ENCODE data around the gene ERVK3-1.
"Not testable (repeated sequence)": the region's sequence is repeated elsewhere in the genome, so short reads cannot be mapped to it uniquely, and the experiment has no call there.

Gene ERVK3-1

DNA sequence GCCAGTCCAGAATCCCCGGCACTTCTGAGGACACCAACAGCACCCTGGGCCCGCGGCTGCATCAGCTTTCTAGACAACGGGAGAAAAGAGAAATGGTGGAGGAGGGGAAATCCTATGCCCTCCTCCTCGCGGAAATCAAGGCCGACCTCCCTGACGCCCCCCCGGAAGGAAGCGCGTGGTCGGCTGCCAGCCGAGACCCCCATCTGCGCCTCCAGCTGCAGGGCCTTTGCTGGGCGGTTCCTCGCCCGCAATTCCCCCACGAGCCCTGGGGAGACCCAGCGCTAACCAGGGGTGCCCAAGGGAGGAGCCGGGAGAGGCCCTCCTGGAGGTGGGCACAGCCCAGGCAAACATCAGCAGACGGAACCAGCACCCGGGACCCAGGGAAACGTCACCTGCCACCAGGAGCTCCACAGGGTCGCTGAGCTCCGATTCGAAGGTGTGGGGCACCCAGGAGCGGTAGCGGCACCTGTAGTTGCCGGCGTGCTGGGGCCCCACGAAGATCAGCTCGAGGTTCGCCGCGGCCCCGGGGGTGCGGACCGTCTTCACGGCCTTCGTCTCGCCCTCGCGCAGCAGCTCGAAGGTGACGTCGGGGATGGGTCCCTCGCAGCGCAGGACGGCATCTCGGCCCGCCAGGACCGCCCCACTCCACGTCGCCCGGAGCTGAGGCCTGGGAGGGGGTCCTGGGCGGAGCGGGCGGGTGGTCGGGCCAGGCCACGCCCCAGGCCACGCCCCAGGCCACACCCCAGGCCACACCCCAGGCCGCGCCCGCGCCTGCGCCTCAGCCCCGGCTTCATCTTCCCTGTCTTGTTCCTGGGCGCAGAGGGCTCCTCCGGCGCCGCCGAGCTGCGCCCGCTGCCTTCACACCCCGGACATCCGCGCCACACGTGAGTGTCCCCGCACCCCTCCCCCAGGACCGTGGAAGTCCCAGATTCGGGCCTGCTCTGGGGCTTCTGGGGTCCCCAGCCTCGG, 42.1 kb downstream of the ERVK3-1 start:
- peak; percentile 73 to 76 for DNase-seq

- not testable (repeated sequence) for DNase-seq
Observed at GRCh38 chr19:58348080-58348479, 42.9 kb downstream of the ERVK3-1 start.

- no peak for DNase-seq
Observed at GRCh38 chr19:58349590-58349989, 44.4 kb downstream of the ERVK3-1 start.

DNA sequence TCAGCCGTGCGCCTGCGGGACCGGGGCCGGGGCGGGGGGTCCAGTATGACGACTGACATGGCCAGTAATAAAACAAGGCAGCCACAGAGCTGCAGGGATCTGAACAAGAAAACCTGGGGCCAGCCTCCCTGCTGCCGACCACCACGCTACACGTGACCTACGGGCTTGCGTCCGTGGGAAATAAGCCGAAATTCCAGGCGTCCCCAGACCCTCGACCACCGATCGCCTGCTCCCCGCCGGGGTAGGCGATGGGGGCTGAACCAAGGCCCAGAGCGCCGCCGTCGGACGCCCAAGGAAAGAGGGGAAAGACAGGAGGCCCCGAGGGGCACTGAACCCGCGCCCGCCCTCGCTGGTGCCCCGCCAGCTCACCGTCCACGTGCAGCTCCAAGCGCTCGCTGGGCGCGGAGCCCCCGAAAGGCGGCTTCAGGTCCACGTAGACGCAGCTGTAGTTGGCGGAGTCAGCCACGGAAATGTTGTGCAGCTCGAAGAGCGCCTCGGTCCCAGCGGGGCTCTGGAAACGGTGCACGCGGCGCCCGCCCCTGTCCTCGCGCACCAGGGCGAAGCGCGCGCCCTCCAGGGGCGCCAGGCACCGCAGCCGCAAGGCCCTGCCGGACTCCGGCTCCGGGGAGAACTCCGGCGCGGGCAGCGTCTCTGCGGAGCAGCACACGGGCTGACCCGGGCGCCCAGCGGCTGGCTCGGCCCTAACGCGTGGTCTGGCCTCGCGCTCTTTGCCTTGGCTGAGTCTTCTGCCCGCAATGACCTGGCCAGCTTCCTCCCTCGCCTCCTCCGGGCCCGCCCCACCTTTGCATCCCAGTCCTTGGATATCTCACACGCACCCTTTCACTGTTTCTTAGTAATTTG, 45.1 kb downstream of the ERVK3-1 start:
- no peak for DNase-seq

DNA sequence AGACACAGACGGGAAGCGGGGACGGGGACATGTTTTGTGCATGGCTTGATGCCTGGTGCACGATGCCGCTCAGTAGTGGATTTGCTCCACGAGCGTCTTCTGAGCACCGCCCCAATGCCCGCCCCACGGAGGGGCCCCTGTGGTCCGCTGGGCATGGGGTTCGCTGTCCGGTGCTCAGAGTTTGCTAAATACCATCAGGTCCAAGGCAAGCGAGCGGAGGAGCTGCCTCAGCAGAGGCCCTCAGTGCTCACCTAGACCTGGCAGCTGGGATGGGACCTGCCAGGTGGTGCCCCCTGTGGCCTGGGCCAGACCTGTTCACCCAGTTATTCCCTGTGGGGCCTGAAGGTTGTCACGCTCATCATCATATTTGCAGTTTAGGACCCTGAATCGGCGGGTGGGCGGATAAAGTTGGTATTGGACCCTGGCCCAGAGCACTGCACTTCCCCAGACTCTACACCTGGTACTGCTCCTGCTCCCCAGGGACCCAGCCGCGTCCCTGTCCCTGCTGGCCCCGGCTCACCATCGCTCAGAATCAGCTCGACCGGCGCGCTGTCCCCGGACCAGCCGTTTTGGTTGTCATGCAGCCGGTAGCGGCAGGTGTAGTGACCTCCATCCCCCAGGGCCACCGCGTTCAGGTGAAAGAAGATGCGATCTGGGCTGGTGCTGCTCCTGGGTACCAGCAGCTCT, 45.8 kb downstream of the ERVK3-1 start:
- DNase-seq = no peak

GRCh38 chr19:58351558-58351878, 46.3 kb downstream of the ERVK3-1 start:
- no peak for DNase-seq

GRCh38 chr19:58351990-58352755, 47.0 kb downstream of the ERVK3-1 start:
- DNase-seq = no peak

DNA sequence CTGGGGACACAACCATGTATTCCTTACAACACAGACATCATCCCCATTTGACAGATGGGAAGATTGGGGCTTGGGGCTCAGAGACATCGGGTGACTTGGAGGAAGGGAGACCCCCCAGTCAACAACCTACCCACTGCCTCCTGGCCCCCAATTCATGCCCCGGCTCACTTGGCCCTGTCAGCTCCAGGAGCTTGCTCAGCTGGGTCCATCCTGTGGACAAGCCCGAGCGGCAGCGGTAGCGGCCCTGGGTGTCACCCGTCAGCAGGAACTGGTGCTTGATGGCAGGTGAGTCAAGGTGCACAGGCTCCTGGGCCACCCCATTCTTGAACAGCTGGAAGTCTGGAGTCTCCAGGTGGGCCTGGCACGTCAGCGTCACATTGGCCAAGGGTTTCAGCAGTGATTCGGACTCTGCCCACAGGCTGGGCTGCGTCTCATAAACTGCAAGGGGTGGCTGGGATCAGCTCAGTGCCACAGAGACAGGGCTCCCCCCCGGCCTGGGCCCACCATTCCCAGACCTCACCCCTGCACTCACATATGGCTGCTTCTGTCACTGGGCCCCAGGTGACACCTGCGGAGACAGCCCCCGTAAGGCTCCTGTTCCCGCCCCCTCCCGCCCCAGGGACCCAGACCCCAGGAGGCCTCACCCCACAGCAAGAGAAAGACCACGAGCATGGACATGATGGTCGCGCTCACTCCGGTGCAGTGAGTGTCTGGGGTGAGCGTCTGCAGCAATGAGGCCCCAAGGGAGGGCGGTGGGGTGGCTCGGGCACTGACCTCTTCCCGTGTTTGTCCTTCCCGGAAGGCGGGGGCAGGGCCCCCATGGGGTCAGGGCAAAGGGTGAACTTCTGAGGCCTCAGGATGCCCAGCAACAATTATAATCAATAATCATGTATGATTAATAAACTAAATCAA, 47.8 kb downstream of the ERVK3-1 start, which contains the start of gene A1BG:
Gene A1BG, minus strand, starts transcription at position 733 of the 912 bp plus-strand sequence. Its CDS starts 55 bp downstream, at position 678.
- DNase-seq = no peak

DNA sequence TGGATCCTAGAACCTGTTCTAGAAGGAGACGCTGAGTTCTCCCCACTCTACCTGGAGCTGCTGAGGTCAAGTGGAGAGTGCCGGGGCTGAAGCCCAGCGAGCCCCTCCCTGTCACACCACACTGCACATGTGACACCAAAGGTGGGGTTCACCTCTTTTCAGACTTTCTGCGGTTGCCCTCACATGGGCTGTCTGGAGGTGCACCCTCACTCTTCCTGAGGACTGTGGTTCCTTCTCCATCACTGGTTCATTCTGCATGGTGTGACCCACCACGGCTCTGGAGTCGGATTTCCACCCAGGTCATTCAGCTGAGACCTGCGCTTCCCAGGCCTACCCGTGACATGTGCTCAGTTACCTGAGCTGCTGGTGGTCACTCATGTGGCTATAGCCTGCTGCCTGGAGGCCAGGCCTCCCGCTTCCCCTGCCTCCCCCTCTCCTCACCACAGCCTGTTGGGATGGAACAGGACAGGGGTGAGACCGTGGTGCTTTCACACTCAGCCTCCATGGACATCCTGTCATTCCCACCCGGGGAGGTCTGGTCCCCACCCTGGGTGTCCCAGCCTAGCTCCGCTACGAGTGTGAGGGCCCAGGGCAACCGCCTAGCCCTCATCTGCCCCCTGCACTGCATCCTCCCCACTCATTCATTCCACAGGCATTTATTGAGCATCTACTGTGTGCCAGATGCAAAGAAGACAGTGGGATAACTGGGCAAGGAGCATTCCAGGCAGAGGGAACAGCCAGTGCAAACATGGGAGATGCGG, 48.7 kb downstream of the ERVK3-1 start:
- no peak for DNase-seq

GRCh38 chr19:58354478-58355030, 49.4 kb downstream of the ERVK3-1 start:
- no peak for DNase-seq

DNA sequence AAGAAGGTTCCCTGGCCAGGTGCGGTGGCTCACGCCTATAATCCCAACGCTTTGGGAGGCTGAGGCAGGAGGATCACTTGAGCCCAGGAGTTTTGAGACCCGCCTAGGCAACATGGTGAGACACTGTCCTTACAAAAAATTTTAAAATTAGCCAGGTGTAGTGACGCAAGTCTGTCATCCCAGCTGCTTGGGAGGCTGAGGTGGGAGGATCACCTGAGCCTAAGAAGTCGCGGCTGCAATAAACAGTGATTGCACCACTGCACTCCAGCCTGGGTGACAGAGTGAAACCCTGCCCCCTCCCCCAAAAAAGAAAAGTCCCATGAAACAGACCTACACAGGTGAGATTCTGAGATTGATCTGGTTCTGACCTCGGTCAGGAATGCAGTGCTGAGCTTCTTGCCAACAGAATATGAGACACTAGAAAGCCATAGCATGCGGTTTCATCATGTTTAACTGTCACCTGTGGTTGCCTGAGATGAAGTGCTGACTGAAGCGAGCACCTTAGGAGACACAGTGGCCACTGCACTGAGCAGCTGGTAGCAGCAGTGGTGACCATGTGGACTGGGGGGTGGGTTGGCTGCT, 50.1 kb downstream of the ERVK3-1 start:
- DNase-seq = no peak

DNA sequence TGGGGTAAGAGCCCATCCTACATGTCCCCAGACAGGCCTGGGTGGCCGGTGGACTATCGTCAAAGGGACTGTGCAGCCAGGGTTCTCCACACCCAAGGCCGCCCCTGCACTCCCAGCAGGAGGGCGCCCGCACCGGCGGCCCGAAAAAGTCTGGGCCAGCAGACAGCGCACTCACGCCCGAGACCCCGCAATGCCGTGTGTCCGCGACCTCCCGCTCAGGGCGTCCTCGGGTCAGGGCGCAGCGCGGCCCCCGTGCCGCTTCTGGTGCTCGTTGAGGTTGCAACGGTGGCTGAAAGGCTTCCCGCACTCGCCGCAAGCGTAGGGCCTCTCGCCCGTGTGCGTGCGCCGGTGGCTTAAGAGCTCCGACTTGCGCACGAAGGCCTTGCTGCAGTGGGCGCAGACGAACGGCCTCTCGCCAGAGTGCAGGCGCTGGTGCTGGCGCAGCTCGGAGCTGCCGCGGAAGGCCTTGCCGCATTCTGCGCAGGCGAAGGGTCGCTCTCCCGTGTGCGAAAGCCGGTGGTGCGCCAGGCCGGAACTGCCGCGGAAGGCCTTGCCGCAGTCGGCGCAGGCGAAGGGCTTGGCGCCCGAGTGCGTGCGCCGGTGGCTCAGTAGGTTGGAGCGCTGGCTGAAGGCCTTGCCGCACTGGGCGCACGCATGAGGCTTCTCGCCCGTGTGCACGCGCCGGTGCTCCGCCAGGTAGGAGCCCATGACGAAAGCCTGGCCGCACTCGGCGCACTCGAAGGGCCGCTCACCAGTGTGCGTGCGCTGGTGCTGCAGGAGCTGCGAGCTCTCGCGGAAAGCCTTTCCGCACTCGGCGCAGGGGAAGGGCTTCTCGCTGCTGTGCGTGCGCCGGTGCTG, 51.0 kb downstream of the ERVK3-1 start:
- peak; percentile 22 for DNase-seq

DNA sequence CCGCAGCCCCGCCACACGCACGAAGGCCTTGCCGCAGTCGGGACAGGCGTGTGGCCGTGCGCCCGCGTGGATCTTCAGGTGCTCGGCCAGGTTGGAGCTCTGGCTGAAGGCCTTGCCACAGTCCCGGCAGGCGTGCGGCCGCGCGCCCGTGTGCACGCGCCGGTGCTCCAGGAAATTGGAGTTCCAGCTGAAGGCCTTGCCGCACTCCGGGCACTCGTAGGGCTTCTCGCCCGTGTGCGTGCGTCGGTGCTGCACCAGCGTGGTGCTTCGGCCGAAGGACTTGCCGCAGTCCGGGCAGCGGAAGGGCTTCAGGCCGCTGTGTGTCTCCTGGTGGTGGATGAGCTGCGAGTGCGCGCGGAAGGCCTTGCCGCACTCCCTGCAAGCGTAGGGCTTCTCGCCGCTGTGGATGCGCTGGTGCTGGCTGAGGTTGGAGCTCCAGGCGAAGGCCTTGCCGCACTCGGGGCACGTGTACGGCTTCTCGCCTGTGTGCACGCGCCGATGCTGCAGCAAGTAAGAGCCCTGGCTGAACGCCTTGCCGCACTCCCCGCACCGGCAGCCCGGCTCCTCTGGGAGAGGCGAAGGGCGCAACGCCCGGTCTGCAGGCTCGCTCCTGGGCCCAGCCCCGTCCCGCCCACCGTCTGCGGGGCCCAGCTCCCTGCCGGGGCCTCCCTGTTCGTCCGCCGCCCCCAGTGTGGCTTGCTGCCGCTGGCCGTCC, 51.7 kb downstream of the ERVK3-1 start:
- DNase-seq = no peak

DNA sequence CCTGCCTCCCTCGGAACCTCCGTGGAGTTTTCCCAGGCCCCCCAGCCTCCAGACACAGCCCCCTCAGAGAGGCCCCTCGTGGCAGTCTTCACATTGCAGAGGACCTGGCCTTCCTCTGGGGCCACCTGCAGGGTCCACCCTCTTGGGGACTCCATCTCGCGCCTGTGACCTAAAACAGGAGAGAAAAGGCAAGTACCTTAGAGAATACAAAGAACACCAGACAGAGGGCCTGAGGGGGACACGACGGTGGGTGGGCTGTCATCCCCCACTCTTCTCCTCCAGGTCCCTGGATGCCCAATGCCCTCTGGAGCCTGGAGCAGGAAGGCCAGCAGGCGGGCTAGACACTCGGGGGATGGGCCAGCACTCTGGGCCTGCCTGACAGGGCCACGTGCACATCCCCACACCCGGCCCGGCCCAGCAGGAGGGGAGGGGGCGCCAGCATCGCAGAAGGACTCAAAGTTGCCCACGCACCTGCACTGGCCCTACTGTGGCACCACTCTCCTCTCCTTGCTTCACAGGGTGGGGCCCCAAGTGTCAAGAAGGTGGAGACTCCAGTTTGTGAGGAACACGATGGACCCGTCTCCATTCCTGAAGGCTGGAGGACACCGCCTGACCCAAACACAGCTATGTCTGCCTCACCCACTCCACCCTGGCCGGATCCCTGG, 52.4 kb downstream of the ERVK3-1 start:
- DNase-seq = no peak

DNA sequence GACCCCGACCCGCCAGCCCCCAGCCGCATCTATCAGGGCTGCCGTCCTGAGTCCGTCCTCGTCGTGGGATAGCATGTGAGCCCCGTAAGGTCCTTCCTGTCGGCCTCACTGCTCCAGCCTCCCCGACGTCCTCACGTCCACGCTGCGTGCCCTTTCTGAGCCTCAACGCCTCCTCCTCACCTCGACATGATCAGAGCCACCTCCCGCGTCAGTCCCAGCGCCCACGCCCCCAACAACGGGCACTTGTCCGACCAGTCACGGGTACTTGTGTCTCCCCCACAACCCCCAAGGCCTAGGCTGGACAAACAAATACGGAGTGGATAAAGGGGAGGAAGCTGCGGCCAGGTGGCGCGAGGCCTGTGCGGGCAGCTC, 56.7 kb downstream of the ERVK3-1 start:
- DNase-seq = no peak

DNA sequence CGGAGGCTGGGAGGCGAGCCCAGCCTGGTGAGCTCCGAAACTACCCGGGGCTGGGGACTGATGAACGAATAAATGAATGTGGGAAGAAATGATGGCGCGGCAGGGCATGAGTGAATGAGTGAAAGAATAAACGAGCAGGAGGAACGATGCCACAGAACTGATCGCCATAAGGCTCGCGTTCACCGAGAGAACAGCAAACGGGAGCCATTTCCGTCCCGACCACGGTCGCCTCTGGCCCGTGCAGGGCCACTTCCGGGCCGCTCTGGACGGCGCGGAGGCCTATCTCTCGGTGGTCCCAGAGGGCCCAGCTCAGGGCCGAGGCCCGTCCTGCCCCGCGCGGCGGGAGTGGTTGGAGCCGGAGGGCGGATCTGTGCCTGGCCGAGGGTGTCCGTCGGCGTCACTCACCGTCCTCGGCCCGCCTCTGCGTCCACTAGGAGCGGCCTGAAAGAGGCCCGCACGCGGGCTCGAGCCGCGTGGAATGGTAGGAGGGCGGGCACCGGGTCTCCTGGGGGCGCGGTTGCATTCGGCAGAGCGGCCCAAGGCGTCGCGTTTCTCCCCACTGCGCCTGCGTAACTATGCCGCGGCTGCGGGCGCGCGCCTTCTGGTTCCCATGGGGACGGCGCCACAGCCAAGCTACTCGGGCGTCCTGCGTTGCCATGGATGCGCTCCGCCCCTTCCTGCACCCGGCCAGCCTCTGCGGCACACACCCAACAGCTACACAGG, 57.3 kb downstream of the ERVK3-1 start, which contains the start of gene ZNF497:
Gene ZNF497, minus strand, starts transcription at position 480 of the 723 bp plus-strand sequence. CDS start 5,116 bp downstream, outside the sequence.
- DNase-seq = peak; percentile 97 to 98

DNA sequence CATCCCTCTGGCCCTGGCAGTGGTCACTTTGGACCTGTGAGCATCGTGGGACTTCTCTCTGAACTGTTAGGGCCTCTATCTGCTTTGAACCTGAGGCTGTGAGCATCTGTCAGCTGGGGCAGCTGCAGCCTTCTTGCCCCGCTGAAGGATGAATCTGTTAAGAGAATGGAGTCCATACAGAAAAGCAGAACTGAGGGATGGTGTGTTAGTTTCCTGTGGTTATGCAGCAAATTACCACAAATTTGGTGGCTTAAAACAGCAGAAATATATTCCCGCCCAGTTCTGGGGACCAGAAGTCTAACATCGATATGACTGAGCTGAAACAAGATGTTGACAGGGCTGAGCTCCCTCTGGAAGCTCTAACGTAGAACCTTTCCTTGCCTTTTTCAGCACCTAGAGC, 59.0 kb downstream of the ERVK3-1 start:
- DNase-seq = no peak
